HG02678 (cell line): ENCODE results near the gene CSNK1D.

ENCODE experiments used
- ATAC-seq: cut with Tn5 transposase; IDR thresholded peaks from one replicate; pipeline ENCODE4 v1.9.1; 2021; ENCODE audit warnings: mild to moderate bottlenecking, moderate library complexity; ENCODE audit not compliant: unreplicated experiment

Gene CSNK1D

DNA sequence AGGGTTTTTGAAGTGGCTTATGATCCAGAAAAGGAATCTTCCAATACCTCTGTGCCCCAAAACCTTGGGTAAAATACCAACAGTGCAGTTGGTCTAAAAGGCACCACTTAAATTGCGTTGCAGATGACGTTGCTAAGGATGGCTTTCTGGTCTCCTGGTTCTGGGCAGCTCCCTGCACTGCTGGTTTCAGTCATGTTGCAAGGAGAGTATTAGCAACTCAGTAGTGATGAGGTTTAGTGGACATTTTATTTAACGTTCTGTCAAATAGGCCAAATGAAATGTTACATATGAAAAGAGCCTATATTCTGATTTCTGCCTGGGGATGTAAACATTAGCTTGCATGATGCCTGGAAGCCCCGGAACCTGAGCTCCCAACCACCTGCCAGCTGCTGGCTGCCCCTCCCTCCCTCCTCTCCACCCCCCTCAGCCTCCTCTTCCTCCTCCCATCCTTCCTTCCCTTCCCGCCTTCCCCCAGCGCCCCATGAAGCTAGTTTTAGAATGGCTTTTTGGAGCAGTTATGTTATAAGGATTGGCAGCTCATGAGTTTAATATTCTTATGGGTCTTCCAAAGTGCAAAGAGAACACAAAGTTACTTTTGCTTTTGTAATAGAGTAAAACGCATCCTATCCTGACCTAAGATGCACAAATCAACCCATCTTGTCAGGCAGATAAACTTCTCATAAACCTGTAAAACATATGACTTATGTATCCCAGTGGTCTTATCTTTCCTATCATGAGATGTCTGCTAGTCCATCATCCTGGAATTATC, 23.2 kb upstream of the CSNK1D start:
- no peak for ATAC-seq

DNA sequence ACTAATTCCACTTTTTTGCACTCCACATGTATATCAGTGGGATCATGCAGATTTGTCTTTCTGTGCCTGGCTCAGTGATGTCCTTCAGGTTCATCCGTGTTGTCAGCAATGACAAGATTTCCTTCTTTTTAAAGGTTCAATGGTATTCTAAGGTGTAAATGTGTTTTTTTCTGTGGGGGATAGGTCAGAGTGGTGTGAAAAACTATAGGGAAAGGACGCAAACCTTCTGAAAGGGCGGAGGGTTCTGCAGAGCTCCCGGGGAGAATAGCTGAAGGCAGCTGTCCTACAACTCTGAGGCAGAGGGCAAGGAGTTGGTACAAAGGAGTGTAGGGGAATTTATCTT, 21.9 kb upstream of the CSNK1D start:
- no peak for ATAC-seq

DNA sequence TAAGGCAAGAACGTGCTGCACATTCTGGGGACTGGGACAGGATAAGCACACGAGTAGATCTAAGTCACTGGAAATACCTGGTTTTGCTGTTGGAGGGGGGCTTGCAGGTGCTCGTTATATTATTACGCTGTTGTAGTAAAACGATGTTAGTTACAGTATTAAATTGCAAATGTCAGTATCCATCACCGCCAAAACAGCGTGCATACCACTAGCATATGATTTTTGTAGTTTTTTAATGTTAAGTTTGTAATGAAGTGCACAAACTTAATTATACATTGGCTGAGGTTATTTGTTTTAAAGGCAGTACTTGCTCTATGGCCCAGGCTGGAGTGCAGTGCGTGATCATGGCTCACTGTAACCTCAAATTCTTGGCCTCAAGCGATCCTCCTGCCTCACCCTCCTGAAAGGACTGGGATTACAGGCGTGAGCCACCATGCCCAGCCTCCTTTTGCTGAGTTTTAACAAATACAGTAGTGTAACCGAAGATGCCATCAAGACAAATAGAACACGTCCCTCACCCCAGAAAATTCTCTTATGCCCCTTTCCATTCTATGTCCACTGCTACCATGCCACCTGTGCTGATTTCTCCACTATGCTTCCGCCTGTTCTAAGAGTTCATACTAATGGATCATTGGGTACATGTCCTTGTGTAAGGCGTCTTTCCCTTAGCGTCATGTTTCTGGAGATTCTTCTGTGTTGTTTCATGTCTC, 20.7 kb upstream of the CSNK1D start:
- ATAC-seq = no peak

DNA sequence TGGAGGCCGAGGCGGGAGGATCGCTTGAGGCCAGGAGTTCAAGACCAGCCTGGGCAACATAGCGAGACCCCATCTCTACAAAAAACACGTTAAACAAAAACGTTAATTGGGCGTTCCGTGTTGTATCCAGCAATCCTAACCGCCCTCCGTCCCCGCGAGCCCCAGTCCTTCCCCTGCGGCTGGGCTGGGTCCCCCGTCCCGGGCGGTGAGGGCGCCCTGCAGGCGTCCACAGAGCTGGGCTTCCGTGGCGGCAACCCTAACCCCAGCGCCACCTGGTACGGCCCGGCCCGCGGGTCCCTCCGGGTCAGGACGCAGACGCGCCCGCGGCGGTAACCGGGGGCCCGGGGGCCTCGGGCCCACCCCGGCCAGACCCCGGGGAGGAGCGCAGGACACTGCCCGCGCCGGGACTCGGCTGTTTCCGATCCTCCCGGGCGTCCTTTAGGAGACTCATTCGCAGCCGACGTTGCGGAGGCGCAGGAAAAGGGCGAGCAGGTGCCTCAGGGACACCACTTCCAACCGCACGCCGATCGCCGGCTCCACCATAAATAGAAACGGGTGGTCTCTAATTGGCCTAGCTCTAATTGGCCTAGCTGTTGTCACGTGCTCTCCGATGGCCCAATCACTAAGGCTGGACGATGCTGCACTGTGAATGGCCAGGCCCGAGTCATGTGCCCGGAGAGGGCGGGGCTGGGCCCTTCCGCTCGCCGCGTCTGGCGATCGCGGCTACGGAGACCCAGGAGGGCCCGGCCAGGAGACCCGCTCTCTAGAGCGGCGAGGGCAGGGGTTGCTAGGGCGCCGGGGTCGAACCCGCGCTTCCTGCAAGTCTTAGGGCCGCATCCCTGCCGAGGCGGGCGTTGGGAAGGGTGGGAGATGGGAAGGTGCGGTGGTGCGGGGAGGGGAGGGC, 19.0 kb upstream of the CSNK1D start:
- peak; percentile 98 for ATAC-seq

DNA sequence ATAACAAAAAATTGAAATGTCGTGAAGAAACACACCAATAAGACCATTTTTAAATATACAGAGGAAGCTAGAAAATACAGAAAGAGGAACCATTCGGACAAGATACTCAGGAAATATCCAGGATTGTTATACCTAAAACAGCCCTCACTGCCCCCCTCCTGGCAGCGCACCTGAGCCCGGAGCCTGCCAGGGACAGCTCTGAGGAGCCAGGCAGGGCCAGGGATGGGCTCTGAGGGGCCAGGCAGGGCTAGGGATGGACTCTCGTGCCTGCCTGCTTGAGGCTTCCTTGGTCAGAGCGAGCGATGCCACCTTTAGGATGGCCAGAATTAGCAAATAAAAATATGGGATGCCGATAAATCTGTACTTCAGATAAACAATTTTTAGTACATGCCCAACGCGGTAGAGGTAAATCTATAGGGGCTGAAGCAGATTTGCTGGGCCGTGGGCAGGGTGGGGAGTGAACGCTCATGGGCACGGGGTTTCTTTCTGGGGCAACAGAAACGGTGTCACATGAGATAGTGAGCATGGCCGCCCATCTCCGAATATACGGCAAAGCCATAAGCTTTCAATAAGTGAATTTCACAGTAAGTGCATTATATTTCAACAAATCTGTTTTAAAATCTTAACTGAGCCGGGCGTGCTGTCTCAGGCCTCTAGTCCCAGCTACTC, 18.2 kb upstream of the CSNK1D start:
- no peak for ATAC-seq

DNA sequence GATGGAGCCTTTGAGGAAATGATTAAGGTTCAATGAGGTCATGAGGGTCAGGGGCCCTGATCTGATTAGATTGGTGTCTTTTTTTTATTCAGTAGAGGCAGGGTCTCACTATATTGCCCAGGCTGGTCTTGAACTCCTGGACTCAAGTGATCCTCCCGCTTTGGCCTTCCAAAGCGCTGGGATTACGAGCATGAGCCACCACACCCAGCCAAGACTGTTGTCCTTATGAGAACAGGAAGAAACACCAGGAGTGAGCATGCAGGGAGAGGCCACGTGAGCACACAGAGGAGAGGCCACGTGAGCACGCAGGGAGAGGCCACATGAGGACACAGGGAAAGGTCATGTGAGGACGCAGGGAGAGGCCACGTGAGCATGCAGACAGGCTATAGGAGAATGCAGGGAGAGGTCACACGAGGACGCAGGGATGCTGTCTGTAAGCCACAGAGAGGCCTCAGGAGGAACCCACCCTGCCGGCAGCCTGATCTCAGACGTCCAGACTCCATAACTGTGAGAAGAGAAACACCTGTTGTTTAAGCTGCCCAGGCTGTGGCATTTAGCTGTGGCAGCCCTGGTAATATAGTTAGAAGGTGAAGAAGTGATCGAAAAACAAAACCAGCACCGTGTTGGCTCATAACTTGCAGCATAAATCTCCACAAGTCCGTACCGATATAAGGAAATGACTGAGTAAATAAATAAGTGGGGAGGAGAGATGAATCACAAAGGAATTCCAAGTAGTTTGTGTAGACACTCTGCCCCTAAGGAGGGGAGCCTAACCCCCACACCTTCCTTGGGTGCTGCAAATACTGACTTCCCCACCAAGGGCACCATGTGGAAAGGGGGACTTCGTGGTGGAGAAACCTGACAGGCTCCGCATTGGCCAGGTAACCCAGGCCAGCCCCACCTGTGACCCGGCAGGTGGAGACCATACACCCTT, 14.6 kb upstream of the CSNK1D start:
- ATAC-seq = no peak

DNA sequence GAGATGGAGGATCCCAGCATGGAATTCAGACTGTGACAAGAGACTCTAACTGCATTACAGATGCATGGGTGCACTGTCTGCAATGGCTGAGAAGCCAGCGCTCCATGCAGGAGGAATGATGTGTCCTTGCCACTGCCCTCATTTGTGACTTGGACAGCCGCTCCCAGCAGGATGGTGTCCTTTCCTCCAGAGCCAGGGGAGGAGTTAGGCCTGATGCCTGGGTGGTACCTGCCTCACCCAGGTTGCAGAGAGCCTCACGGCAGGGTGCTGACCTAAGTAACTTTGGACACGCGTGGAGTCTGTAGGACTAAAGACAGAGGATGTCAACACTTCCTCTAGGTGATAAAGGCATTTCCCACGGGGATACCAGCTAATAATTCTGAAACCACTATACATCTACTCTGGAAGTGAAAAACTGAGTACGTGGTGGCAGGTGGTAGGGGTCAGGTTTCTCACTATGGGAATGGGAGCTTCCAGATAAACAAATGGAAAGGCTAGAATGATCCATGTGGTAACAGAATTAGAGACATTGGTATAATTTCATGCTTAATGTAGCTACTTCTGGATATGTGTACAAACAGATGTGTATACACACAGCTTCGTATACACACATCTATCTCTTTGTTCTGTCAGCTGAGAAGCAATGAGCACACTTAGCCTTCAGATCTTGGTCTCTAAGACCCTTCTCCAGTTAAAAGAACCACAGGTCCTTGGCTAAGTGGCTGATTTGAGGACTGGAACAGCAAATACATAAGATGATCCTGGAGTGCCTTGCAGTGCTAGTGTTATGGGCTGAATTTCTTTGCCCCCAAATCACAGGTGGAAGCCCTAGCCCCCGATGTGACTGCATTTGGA, 13.7 kb upstream of the CSNK1D start:
- no peak for ATAC-seq

DNA sequence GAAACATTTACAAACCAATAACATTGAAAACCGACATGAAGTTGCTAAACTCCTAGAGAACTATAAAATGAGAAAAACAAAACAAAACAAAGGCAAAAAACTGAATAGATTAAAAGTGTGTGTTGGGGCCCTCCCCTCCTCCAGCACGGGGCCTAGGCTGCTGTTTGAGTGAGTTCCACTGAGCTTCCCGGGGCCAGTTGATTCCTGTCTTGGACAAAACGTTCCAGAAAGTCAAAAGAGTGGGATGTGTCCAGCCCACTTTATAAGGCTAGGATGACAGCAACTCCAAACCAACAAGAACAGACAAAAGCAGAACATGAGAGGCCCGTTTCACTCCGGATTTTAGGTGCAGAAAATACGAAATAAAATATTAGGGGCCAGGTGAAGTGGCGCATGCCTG, 11.6 kb upstream of the CSNK1D start:
- no peak for ATAC-seq

DNA sequence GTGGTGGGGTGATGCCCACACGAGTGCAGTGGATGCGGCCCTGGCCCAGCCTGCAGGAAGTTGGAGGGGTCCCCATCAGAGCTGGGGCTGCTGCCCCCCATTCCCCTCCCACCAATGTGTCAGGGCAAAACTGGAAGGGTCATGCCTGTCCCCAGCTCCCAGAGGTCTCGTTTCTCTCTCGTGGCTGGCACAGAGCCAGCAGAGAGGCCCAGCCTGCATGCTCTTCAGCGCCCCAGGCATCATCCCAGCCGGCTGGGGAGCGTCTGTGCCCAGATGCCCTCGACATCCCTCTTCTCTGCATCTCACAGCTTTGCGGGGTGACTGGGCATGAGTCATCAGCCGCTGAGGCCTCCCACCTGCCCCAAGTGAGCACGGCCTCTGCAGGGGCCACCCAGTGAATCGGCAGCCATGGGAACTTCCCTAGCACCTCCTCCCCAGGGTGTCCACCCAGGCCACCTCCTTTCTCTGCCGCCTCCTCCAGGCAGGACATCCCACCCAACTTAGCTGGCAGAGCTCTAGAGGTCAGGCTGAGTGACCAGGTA, 9.8 kb upstream of the CSNK1D start:
- no peak for ATAC-seq

DNA sequence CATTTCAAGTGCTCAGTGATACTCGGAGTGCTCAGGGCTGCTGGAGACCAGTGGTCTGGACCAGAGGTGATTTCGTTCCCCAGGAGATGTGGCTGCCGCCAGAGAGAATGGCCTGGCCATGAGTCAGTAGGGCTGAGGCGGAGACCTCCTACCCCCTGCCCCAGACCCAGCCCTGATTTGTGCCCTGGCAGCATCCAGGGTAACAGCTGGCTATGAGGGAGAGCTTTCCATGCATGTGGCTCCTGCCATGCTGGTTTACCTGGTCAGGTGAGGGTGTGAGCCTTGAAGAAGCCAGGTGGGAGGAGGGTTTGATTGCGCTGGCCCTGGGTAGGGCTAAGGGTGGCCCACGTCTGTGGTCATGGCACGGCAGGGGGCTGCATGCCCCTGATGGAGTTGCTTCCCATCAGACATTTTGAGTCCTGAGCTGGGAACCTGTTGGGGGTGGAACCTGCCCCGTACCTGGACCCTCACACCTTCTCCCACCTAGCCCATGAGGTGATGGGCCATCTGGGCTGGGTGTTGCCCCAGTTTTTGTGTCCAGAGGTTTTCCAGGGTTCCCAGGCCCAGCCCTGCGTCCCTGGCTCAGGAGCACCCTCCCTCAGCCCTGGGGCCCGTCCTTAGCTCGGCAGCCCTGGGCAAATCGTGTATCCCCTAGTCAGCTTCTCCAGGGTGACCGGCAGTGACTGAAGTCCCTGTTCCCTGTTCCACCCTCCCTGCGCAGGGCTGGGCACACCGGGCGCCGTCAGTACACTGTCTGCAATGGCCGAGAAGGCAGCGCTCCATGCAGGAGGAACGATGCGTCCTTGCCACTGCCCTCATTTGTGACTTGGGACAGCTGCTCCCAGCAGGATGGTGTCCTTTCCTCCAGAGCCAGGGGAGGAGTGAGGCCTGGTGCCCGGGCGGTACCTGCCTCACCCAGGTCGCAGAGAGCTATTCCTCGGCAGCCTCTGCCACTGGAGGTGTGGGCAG, 9.0 kb upstream of the CSNK1D start:
- ATAC-seq = no peak

DNA sequence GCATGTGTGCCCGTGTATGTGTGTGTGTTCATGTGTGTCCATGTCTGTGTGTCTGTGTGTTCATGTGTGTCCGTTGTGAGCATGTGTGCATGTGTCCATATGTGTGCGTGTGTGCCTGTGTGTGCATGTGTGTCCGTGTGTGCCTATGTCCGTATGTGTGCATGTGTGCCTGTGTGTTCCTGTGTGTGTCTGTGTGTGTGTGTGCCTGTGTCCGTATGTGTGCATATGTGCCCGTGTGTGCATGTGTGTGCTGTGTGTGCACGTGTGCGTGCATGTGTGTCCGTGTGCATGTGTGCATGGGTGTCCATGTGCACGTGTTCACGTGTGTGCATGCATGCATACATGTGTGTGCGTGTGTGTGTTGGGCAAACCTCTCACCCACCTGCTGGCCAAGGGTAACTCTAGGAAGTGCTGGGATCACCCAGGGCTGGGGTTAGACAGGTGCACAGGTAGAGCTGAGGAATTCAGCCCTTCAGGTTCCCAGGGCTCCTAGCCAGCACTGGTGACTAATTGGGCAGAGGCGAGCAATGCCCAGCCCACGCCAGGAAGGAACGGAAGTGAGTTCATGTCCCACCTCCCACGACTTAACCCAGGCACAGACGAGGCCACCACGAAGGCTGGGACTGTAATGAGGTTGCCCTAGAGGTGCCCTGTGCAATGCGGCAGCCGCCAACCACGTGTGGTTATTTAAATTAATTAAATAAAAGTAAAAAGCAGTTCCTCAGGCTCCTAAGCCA, 8.2 kb upstream of the CSNK1D start:
- no peak for ATAC-seq

DNA sequence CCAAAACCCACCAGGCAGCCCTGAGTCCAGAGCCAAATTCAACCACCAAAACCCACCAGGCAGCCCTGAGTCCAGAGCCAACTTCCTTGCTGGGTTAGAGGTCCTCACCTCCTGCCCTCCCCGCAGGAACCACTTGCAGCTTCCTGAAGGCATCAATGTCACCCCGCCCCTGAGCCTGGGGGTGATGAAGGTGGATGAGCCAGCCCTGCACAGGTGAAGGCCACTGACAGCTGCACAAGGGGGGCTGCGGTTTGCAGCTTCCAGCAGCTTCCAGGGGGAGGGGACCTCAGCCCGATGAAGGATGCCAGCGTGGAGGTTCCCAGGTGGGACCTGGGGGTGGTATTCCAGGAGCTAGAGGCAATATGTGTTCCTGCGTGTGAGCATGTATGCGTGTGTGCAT, 7.6 kb upstream of the CSNK1D start:
- ATAC-seq = no peak

DNA sequence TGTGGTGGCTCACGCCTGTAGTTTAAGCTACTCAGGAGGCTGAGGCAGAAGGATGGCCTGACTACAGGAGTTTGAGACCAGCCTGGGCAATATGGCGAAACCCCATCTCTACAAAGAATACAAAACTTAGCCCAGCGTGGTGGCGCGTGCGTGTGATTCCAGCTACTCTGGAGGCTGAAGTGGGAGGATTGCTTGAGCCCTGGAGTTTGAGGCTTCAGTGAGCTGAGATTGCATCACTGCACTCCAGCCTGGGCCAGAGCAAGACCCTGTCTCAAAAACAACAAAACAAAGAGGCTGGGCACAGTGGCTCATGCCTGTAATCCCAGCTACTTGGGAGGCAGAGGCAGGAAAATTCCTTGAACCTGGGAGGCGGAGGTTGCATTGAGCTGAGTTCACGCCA, 7.0 kb upstream of the CSNK1D start:
- no peak for ATAC-seq

DNA sequence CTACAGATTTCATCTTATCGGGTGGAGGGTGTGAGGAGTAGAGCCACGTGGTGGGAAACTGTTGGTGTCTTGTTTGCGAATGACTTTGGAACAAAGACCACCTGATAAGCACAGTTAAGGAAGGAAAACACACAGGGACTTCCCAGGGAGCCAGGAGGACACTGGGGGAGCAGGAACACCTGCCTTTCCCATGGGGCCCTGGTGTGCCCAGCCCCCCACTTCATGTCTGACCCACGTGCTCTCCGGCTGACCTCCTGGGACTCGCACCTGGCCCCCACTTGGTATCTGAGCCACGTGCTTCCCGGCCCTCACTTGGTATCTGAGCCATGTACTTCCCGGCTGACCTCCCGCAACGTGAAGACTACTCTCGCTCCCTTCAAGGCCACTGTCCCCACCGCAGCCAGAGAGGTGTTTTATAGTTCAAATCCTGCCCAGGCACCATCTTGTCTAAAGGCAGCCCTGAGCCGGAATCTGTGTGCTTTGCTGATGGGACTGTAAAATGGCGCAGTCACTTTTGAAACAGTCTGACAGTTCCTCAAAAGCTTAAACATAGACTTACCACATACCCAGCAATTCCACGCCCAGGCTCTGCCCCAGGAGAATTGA, 5.4 kb upstream of the CSNK1D start:
- no peak for ATAC-seq

DNA sequence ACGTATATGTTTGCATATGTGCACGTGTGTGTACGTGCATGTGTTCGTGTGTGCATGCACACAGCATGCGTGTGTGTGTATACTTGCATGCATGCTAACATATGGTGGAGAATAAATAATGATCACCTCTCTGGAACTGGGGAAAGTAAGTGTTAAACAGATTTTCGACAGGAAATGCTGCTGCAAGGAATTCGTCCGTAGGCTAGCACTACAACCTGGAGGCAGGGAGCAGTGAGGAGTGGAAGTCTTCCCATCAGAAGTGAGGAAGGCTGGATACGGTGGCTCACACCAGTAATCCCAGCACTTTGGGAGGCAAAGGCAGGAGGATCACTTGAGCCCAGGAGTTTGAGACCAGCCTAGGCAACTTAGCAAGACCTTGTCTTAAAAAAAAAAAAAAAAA, 4.8 kb upstream of the CSNK1D start:
- ATAC-seq = no peak

DNA sequence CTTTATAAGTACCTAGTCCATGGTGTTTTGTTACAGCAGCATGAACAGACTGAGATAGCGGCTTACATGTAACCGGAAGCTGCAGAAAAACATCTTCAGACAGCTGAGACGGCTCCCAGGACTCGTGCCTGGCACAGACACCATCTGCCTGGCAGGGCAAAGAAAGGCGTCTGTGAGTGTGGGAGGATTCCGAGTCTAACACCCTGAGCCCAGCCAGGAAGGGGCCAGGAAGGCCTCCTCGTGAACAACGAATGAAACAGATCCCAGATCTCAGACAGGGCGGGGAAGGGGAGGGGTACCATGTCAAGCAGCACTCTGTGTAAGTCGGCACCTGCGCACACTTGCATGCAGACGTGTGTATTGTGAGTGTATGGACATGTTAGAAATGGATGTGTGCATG, 4.4 kb upstream of the CSNK1D start:
- ATAC-seq = no peak

DNA sequence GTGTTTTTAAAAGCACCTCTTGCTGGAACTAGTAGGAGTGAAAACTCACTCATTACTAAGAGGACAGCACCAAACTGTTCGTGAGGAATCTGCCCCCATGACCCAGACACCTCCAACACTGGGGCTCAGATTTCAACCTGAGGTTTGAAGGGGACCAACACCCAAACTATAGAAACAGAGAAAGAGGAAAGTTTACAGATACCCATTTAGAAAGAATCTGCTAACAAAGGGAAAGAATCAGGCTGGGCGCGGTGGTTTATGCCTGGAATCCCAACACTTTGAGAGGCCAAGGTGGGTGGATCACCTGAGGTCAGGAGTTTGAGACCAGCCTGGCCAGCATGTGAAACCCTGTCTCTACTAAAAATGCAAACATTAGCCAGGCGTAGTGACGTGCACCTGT, 3.4 kb upstream of the CSNK1D start:
- ATAC-seq = no peak
